ENCODE measurements around the gene AVEN.
"Not testable (repeated sequence)": the region's sequence is repeated elsewhere in the genome, so short reads cannot be mapped to it uniquely, and the experiment has no call there.

AVEN gene

GRCh38 chr15:33830351-33830750, 208.7 kb downstream of the AVEN start:
- in situ Hi-C loops (cut with MboI; ENCODE audit: low pct_unique_long_range_greater_than_20kb, low sequenced_read_pairs): no loop called here
- DNase-seq: no peak

GRCh38 chr15:33826201-33826600, 212.8 kb downstream of the AVEN start:
- DNase-seq: no peak
- in situ Hi-C loops (cut with MboI; ENCODE audit: low pct_unique_long_range_greater_than_20kb, low sequenced_read_pairs): no loop called here

- in situ Hi-C loops (cut with MboI; ENCODE audit: low pct_unique_long_range_greater_than_20kb, low sequenced_read_pairs): no loop called here
- no peak for DNase-seq
Observed at GRCh38 chr15:33825453-33825852, 213.6 kb downstream of the AVEN start.

GRCh38 chr15:33823119-33823518, 215.9 kb downstream of the AVEN start:
- no peak for DNase-seq
- in situ Hi-C loops (cut with MboI; ENCODE audit: low pct_unique_long_range_greater_than_20kb, low sequenced_read_pairs): no loop called here

GRCh38 chr15:33822479-33822878, 216.5 kb downstream of the AVEN start:
- in situ Hi-C loops (cut with MboI; ENCODE audit: low pct_unique_long_range_greater_than_20kb, low sequenced_read_pairs): no loop called here
- DNase-seq: no peak

GRCh38 chr15:33819499-33819898, 219.5 kb downstream of the AVEN start:
- in situ Hi-C loops (cut with MboI; ENCODE audit: low pct_unique_long_range_greater_than_20kb, low sequenced_read_pairs): not testable (repeated sequence)

More at GRCh38 chr15:33819499-33819898, 219.5 kb downstream of the AVEN start:
- not testable (repeated sequence) for DNase-seq
